Urinary bladder (tissue), 4 donors: ENCODE measurements around the gene SPATA16. TPM values are rescaled to one million over a fixed set of nuclear protein-coding genes. Genes with fewer than 3 reads are reported as not detected.

ENCODE experiments used
- DNase-seq: peaks from one replicate; pipeline ENCODE4 v3.0.0-alpha.2; 2015; ENCODE audit errors: extremely low spot score
- H3K27ac ChIP-seq: one replicate; pipeline ENCODE4 v1.5.1; 2013; ENCODE audit warnings: low read depth, mild to moderate bottlenecking, moderate library complexity
- H3K36me3 ChIP-seq: one replicate; pipeline ENCODE4 v1.6.1; 2013; ENCODE audit warnings: mild to moderate bottlenecking, moderate library complexity; ENCODE audit not compliant: insufficient read depth
- H3K4me1 ChIP-seq: one replicate; pipeline ENCODE4 v1.6.1; 2013; ENCODE audit warnings: mild to moderate bottlenecking, moderate library complexity; ENCODE audit not compliant: insufficient read depth
- H3K4me3 ChIP-seq: one replicate; pipeline ENCODE4 v1.5.1; 2013; ENCODE audit warnings: low read depth, low read length
- WGBS: extraction: QIAGEN DNeasy Blood & Tissue Kit; methylation state at CpG from one replicate; pipeline ENCODE4 v1.1.7; 2013; 5-methylcytosine and 5-hydroxymethylcytosine counted together
- polyA plus RNA-seq: library from polyadenylated mRNA; stranded (reverse); fragments of 200-250 nt; gene quantifications from one replicate; pipeline ENCODE4 v1.2.3, GENCODE V29; 2013
- total RNA-seq: library from RNA; depleted of rRNA; stranded (reverse); fragments of >200 nt; gene quantifications from one replicate; pipeline ENCODE4 v1.2.3, GENCODE V29; 2014
- donor health status: healthy with polysubstance abuse.
- donor health status: healthy.

Gene SPATA16
- total and polyA plus RNA-seq, 2 donors: not detected

- WGBS: 88% methylated on average over 3 of the region's 3 CpGs
Observed at GRCh38 chr3:173008978-173009377, 132.1 kb downstream of the SPATA16 start.

GRCh38 chr3:173007079-173007723, 133.8 kb downstream of the SPATA16 start:
- no peak overlapping the region for H3K27ac ChIP-seq
- H3K36me3 ChIP-seq: no peaks in the 10 kb centered on the region
- DNase-seq: no peak
- no peaks in the 10 kb centered on the region for H3K4me1 ChIP-seq
- H3K4me3 ChIP-seq: no peak overlapping the region
- WGBS: 68% methylated on average over 3 of the region's 3 CpGs

More at GRCh38 chr3:173008978-173009377, 132.1 kb downstream of the SPATA16 start:
- H3K4me1 ChIP-seq: no peaks in the 10 kb centered on the region
- no peaks in the 10 kb centered on the region for H3K36me3 ChIP-seq
- no peak for DNase-seq
- no peak overlapping the region for H3K4me3 ChIP-seq
- H3K27ac ChIP-seq: no peak overlapping the region

GRCh38 chr3:173006006-173006405, 135.0 kb downstream of the SPATA16 start:
- Histone ChIP-seq H3K27ac (no peak overlapping the region), H3K4me1 (no peaks in the 10 kb centered on the region), H3K36me3 (no peaks in the 10 kb centered on the region), H3K4me3 (no peak overlapping the region)
- DNase-seq: no peak

- DNase-seq: no peak
- no peaks in the 10 kb centered on the region for H3K36me3 ChIP-seq
- H3K4me3 ChIP-seq: no peak overlapping the region
- WGBS: 74% methylated on average over 6 of the region's 6 CpGs
- H3K27ac ChIP-seq: no peak overlapping the region
- H3K4me1 ChIP-seq: no peaks in the 10 kb centered on the region
Observed at GRCh38 chr3:173004681-173005080, 136.4 kb downstream of the SPATA16 start.

- H3K27ac ChIP-seq: no peak overlapping the region
- DNase-seq: no peak
- 87% methylated on average over 3 of the region's 3 CpGs for WGBS
- no peak overlapping the region for H3K4me3 ChIP-seq
- no peaks in the 10 kb centered on the region for H3K4me1 ChIP-seq
- no peaks in the 10 kb centered on the region for H3K36me3 ChIP-seq
Observed at GRCh38 chr3:173003956-173004355, 137.1 kb downstream of the SPATA16 start.

- 92% methylated on average over 2 of the region's 2 CpGs for WGBS
- no peak overlapping the region for H3K27ac ChIP-seq
Observed at GRCh38 chr3:173003471-173003870, 137.6 kb downstream of the SPATA16 start.

GRCh38 chr3:173001622-173002021, 139.4 kb downstream of the SPATA16 start:
- no peak overlapping the region for H3K27ac ChIP-seq
- DNase-seq: no peak
- no peaks in the 10 kb centered on the region for H3K4me1 ChIP-seq
- H3K4me3 ChIP-seq: no peak overlapping the region
- no peaks in the 10 kb centered on the region for H3K36me3 ChIP-seq

More at GRCh38 chr3:173003471-173003870, 137.6 kb downstream of the SPATA16 start:
- H3K36me3 ChIP-seq: no peaks in the 10 kb centered on the region
- no peaks in the 10 kb centered on the region for H3K4me1 ChIP-seq
- DNase-seq: no peak
- H3K4me3 ChIP-seq: no peak overlapping the region

GRCh38 chr3:173000553-173000952, 140.5 kb downstream of the SPATA16 start:
- H3K27ac ChIP-seq: no peak overlapping the region
- no peaks in the 10 kb centered on the region for H3K36me3 ChIP-seq
- H3K4me1 ChIP-seq: no peaks in the 10 kb centered on the region
- H3K4me3 ChIP-seq: no peak overlapping the region
- no peak for DNase-seq

GRCh38 chr3:172993412-172993811, 147.6 kb downstream of the SPATA16 start:
- 84% methylated on average over 2 of the region's 2 CpGs for WGBS

GRCh38 chr3:172991424-172991996, 149.5 kb downstream of the SPATA16 start:
- Histone ChIP-seq H3K4me1 (no peaks in the 10 kb centered on the region), H3K4me3 (no peak overlapping the region), H3K36me3 (no peaks in the 10 kb centered on the region), H3K27ac (no peak overlapping the region)
- DNase-seq: no peak
- 52% methylated on average over 3 of the region's 3 CpGs for WGBS

More at GRCh38 chr3:172993412-172993811, 147.6 kb downstream of the SPATA16 start:
- no peak for DNase-seq
- H3K4me3 ChIP-seq: no peak overlapping the region
- no peak overlapping the region for H3K27ac ChIP-seq
- no peaks in the 10 kb centered on the region for H3K4me1 ChIP-seq
- H3K36me3 ChIP-seq: no peaks in the 10 kb centered on the region

GRCh38 chr3:172989373-172989772, 151.7 kb downstream of the SPATA16 start:
- DNase-seq: no peak
- no peak overlapping the region for H3K4me3 ChIP-seq
- 96% methylated on average over 3 of the region's 3 CpGs for WGBS
- no peak overlapping the region for H3K27ac ChIP-seq
- H3K4me1 ChIP-seq: no peaks in the 10 kb centered on the region
- H3K36me3 ChIP-seq: no peaks in the 10 kb centered on the region

- no peak overlapping the region for H3K27ac ChIP-seq
- no peak for DNase-seq
- H3K36me3 ChIP-seq: no peaks in the 10 kb centered on the region
- 58% methylated on average over 3 of the region's 3 CpGs for WGBS
- H3K4me3 ChIP-seq: no peak overlapping the region
- no peaks in the 10 kb centered on the region for H3K4me1 ChIP-seq
Observed at GRCh38 chr3:172987273-172987672, 153.8 kb downstream of the SPATA16 start.

GRCh38 chr3:172984914-172985313, 156.1 kb downstream of the SPATA16 start:
- Histone ChIP-seq H3K36me3 (no peaks in the 10 kb centered on the region), H3K27ac (no peak overlapping the region), H3K4me3 (no peak overlapping the region), H3K4me1 (no peaks in the 10 kb centered on the region)
- no peak for DNase-seq
- WGBS: 97% methylated on average over 1 of the region's 1 CpG

GRCh38 chr3:172982736-172983364, 158.2 kb downstream of the SPATA16 start:
- no peak for DNase-seq
- Histone ChIP-seq H3K36me3 (no peaks in the 10 kb centered on the region), H3K27ac (no peak overlapping the region), H3K4me3 (no peak overlapping the region), H3K4me1 (no peaks in the 10 kb centered on the region)
- WGBS: 50% methylated on average over 3 of the region's 3 CpGs
